HCT116 (cell line): ENCODE measurements around the gene CARMIL1. TPM values are rescaled to one million over a fixed set of nuclear protein-coding genes. Genes with fewer than 3 reads are reported as not detected.

ENCODE experiments used
- ATAC-seq: fragments of 200-7000 bp; cut with Tn5 transposase; 2 replicates; pipeline ENCODE4 v1.9.1; 2020; ENCODE audit warnings: mild to moderate bottlenecking, moderate library complexity
- BruUV-seq: library from RNA; stranded (reverse); fragments of 400-500 nt; replicated peaks from 2 replicates; lab custom pipeline; 2021; lab: Mats Ljungman, UMichigan
- CTCF ChIA-PET: fragments of 300-600 bp; sonication (Branson Sonifier 250); formaldehyde crosslinking; loops from one replicate; lab custom pipeline; 2021; ENCODE audit warnings: antibody characterized with exemption; lab: Charles Lee
- POLR2A ChIA-PET: fragments of 300-600, 350-600 bp; sonication (Branson Sonifier 250); formaldehyde crosslinking; loops from one replicate; lab custom pipeline; 2021; ENCODE audit warnings: antibody characterized with exemption; lab: Charles Lee
- RAD21 ChIA-PET, 2 experiments: fragments of 300-600 bp; sonication (Branson Sonifier 250); formaldehyde crosslinking; loops; one replicate each; lab custom pipeline; 2023; ENCODE audit warnings: low total read pairs in 2 of 2; ENCODE audit not compliant: uncharacterized antibody in 2 of 2, unreplicated experiment in 2 of 2, low non-redundant PET in 1 of 2; lab: Charles Lee
- DNase-seq: peaks from one replicate; pipeline ENCODE4 v3.0.0-alpha.2; 2010; ENCODE audit warnings: low read depth, low spot score
- H2AFZ ChIP-seq: fragments of 200-600 bp; shearing (Covaris generic), sonication (generic); 2 replicates; pipeline ENCODE4 v1.6.1; 2017; ENCODE audit warnings: low read depth, mixed run types, mixed read lengths, antibody characterized with exemption, low read length; ENCODE audit not compliant: poor library complexity, severe bottlenecking
- H3K27ac ChIP-seq: 2 replicates; pipeline ENCODE4 v1.5.1; 2012; ENCODE audit warnings: low read depth, low read length
- H3K27me3 ChIP-seq: fragments of 200-600 bp; sonication (generic); 2 replicates; pipeline ENCODE4 v1.6.1; 2016; ENCODE audit warnings: mixed run types, low read length, mixed read lengths; ENCODE audit not compliant: insufficient read depth
- H3K36me3 ChIP-seq, 2 experiments: fragments of 200-500 bp in 1 of 2; fragments of 200-600 bp in 1 of 2; sonication (Bioruptor generic) in 1 of 2; sonication (generic) in 1 of 2; 2 replicates each; pipeline versions ENCODE4 v1.5.1 to v1.6.1; 2014 to 2016; ENCODE audit warnings: low read length in 2 of 2, inconsistent platforms in 1 of 2, mixed read lengths in 1 of 2, mixed run types in 1 of 2; ENCODE audit not compliant: insufficient read depth in 2 of 2, control insufficient read depth in 1 of 2
- H3K4me1 ChIP-seq, 2 experiments: fragments of 200-600 bp in 1 of 2; sonication (generic) in 1 of 2; 2 replicates each; pipeline versions ENCODE4 v1.5.1 to v1.6.1; 2012 to 2017; ENCODE audit warnings: low read length in 2 of 2, inconsistent platforms in 1 of 2, mild to moderate bottlenecking in 1 of 2, mixed read lengths in 1 of 2, mixed run types in 1 of 2, moderate library complexity in 1 of 2; ENCODE audit not compliant: insufficient read depth in 2 of 2, control insufficient read depth in 1 of 2
- H3K4me2 ChIP-seq: fragments of 200-600 bp; sonication (generic); 2 replicates; pipeline ENCODE4 v1.6.1; 2017; ENCODE audit warnings: mixed run types, low read length, mixed read lengths
- H3K4me3 ChIP-seq, 2 experiments: fragments of 200-600 bp in 1 of 2; sonication (generic) in 1 of 2; replicated peaks in 1 of 2; 2 replicates each; pipeline ENCODE4 v1.5.1; 2011 to 2016; ENCODE audit warnings: low read length in 2 of 2, control low read depth in 1 of 2, low read depth in 1 of 2, mild to moderate bottlenecking in 1 of 2, mixed read lengths in 1 of 2, mixed run types in 1 of 2
- H3K79me2 ChIP-seq: fragments of 200-600 bp; sonication (generic); 2 replicates; pipeline ENCODE4 v1.6.1; 2017; ENCODE audit warnings: mild to moderate bottlenecking, mixed run types, low read length, moderate library complexity, mixed read lengths; ENCODE audit not compliant: insufficient read depth
- H3K9ac ChIP-seq: fragments of 200-600 bp; sonication (generic); 2 replicates; pipeline ENCODE4 v1.6.1; 2016; ENCODE audit warnings: low read length, mixed read lengths
- H3K9me2 ChIP-seq: fragments of 200-600 bp; sonication (generic), shearing (Covaris generic); 2 replicates; pipeline ENCODE4 v1.6.1; 2017; ENCODE audit warnings: mixed run types, mild to moderate bottlenecking, moderate library complexity; ENCODE audit not compliant: insufficient read depth
- H3K9me3 ChIP-seq, 2 experiments: fragments of 200-500 bp in 1 of 2; fragments of 200-600 bp in 1 of 2; sonication (Bioruptor generic) in 1 of 2; sonication (generic) in 1 of 2; 2 replicates each; pipeline ENCODE4 v1.6.1; 2014 to 2017; ENCODE audit warnings: low read length in 2 of 2, mixed read lengths in 2 of 2, inconsistent platforms in 1 of 2, low read depth in 1 of 2, mild to moderate bottlenecking in 1 of 2, mixed run types in 1 of 2, moderate library complexity in 1 of 2; ENCODE audit not compliant: control insufficient read depth in 1 of 2, insufficient read depth in 1 of 2
- H4K20me1 ChIP-seq: fragments of 200-600 bp; sonication (generic), shearing (Covaris generic); 2 replicates; pipeline ENCODE4 v1.6.1; 2017; ENCODE audit warnings: mixed run types, mild to moderate bottlenecking, moderate library complexity; ENCODE audit not compliant: insufficient read depth
- CBX3 ChIP-seq: IDR thresholded peaks from 2 replicates; pipeline ENCODE4 v1.6.1; 2012; ENCODE audit warnings: low read depth
- CTCF ChIP-seq, 3 experiments: fragments of 200-600 bp in 1 of 3; sonication (generic) in 1 of 3; IDR thresholded peaks in 2 of 3; conservative IDR thresholded peaks in 1 of 3; 2 replicates each; pipeline ENCODE4 v1.5.1; 2012 to 2017; ENCODE audit warnings: low read depth in 2 of 3, low read length in 2 of 3, antibody characterized with exemption in 1 of 3, borderline replicate concordance in 1 of 3, control low read depth in 1 of 3, mild to moderate bottlenecking in 1 of 3, mixed read lengths in 1 of 3, mixed run types in 1 of 3, moderate library complexity in 1 of 3; ENCODE audit not compliant: insufficient read depth in 1 of 3
- FOSL1 ChIP-seq: IDR thresholded peaks from 2 replicates; pipeline ENCODE4 v1.6.1; 2012; ENCODE audit warnings: low read depth
- JUND ChIP-seq: IDR thresholded peaks from 2 replicates; pipeline ENCODE4 v1.6.1; 2012
- MAX ChIP-seq: IDR thresholded peaks from 2 replicates; pipeline ENCODE4 v1.6.1; 2012
- POLR2A ChIP-seq: IDR thresholded peaks from 2 replicates; pipeline ENCODE4 v1.7.0; 2011; ENCODE audit warnings: borderline replicate concordance; ENCODE audit not compliant: insufficient read depth, insufficient read length; ENCODE audit errors: extremely low read depth
- POLR2AphosphoS5 ChIP-seq: IDR thresholded peaks from 2 replicates; pipeline ENCODE4 v1.6.1; 2011; ENCODE audit warnings: mild to moderate bottlenecking, low read depth, low read length, moderate library complexity
- RAD21 ChIP-seq: IDR thresholded peaks from 2 replicates; pipeline ENCODE4 v1.6.1; 2012; ENCODE audit warnings: low read depth, mild to moderate bottlenecking
- SP1 ChIP-seq: IDR thresholded peaks from 2 replicates; pipeline ENCODE4 v1.6.1; 2012; ENCODE audit warnings: low read depth
- YY1 ChIP-seq: IDR thresholded peaks from 2 replicates; pipeline ENCODE4 v1.6.1; 2011; ENCODE audit warnings: low read length, low read depth, moderate library complexity, mild to moderate bottlenecking; ENCODE audit not compliant: insufficient replicate concordance; ENCODE audit errors: extremely low read depth
- ZBTB33 ChIP-seq: IDR thresholded peaks from 2 replicates; pipeline ENCODE4 v1.6.1; 2011; ENCODE audit warnings: mild to moderate bottlenecking, low read length, moderate library complexity; ENCODE audit not compliant: insufficient replicate concordance; ENCODE audit errors: extremely low read depth
- ZNF274 ChIP-seq: fragments of 200-500 bp; sonication (Bioruptor generic); IDR thresholded peaks from 2 replicates; pipeline ENCODE4 v1.6.1; 2014; ENCODE audit warnings: mild to moderate bottlenecking, low read depth, low read length, inconsistent platforms
- intact Hi-C: fragments of 100-400 bp; cut with micrococcal nuclease; formaldehyde crosslinking; loops from 2 replicates; pipeline ENCODE4 v1.10.0; 2022
- total RNA-seq: library from RNA; stranded (reverse); gene quantifications from one replicate; pipeline ENCODE4 v1.2.1, GENCODE V29; 2021; ENCODE audit not compliant: unreplicated experiment

CARMIL1 gene
- total RNA-seq, 1 experiment from 2014 or later = 21.7 TPM

- no peaks in the 10 kb centered on the region for H4K20me1 ChIP-seq
- H3K36me3 ChIP-seq = no peaks in the 10 kb centered on the region
- H2AFZ ChIP-seq = no peak overlapping the region
- intact Hi-C loops = no loop called here
- no TSS peak for BruUV-seq
- no peaks in the 10 kb centered on the region for H3K9me2 ChIP-seq
- no peak for DNase-seq
- ChIA-PET POLR2A (interaction anchor here (1.4 kb wide), 1 partner anchor 17 kb away, joined by 6 read pairs; the partner anchor contains the start of gene CARMIL1), RAD21 (no interaction called here), CTCF (no interaction called here)
- TF ChIP-seq CBX3 = no peak
- TF ChIP-seq ZBTB33 = no peak
- TF ChIP-seq CTCF (IDR thresholded peaks at IDR 0.05 in 2 of 3, conservative IDR thresholded peaks at IDR 0.05 in 1 of 3; ENCODE audit: borderline replicate concordance in 1 of 3, insufficient read depth in 1 of 3, low read depth in 2 of 3, low read length in 2 of 3) = no peak
- no peak for TF ChIP-seq MAX
- no peak for TF ChIP-seq SP1
- no peak for TF ChIP-seq FOSL1
- no peak for TF ChIP-seq POLR2AphosphoS5
- no peak for TF ChIP-seq ZNF274
- no peak for TF ChIP-seq JUND
- no peak for TF ChIP-seq POLR2A
- no peak for TF ChIP-seq YY1
- no peak for TF ChIP-seq RAD21
- no peak overlapping the region for H3K4me2 ChIP-seq
- no peaks in the 10 kb centered on the region for H3K4me1 ChIP-seq
- no peak overlapping the region for H3K4me3 ChIP-seq
- H3K27ac ChIP-seq = no peak overlapping the region
- ATAC-seq = no peak
- H3K9me3 ChIP-seq = no peaks in the 10 kb centered on the region
- peaks cover 54% of the 10 kb centered on the region for H3K79me2 ChIP-seq
- no peak overlapping the region for H3K9ac ChIP-seq
- H3K27me3 ChIP-seq = no peaks in the 10 kb centered on the region
These were observed 17.2 kb downstream of the CARMIL1 start for GRCh38 chr6:25296217-25296905.
